COR-L47 (cell line): ENCODE measurements around the gene VDAC1.

Source experiments
- DNase-seq: peaks from one replicate; lab custom pipeline; 2025; lab: John Stamatoyannopoulos, UW

Gene VDAC1

DNA sequence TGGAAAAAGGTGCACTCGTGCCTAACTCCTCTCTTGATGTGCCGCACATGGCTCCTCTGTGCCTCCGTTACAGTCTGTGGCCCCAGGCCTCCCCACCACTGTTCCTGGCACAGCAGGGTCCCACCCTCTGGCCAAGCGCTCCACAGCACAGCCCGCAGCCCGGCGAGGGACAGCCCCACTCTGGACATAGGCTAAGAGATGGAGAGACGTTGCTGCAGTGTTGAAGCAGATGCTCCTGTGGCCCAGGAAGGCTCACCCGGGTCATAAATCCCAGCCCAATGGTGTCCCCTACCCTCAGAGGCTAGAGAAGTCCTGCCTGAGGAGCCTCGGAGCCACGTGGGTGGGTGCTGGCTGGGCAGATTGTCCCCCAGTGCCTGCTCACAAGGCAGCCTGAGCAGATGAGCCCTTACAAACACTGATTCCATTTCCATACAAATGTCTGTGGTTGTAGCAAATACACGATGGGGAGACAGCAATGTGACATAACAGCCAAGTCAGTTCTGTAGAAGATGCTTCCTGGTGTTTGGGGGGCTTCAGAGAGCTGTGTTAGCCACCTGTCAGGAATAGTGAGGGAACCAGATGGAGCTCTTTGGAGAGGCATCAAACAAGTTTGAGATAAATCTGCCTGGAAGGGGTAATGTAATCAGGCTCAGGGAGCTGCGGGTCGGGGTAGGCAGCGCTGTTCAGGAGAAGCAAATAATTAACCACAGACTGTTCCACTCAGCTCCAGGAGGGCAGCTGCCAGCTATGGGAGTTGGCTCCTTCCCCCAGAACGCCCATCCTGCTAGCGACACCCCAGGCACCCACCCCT is 78.1 kb downstream of the VDAC1 start:
- DNase-seq: peak; percentile 25

GRCh38 chr5:133925866-133926488 is 78.8 kb downstream of the VDAC1 start:
- DNase-seq: no peak

GRCh38 chr5:133925269-133925668 is 79.5 kb downstream of the VDAC1 start:
- DNase-seq: no peak

DNA sequence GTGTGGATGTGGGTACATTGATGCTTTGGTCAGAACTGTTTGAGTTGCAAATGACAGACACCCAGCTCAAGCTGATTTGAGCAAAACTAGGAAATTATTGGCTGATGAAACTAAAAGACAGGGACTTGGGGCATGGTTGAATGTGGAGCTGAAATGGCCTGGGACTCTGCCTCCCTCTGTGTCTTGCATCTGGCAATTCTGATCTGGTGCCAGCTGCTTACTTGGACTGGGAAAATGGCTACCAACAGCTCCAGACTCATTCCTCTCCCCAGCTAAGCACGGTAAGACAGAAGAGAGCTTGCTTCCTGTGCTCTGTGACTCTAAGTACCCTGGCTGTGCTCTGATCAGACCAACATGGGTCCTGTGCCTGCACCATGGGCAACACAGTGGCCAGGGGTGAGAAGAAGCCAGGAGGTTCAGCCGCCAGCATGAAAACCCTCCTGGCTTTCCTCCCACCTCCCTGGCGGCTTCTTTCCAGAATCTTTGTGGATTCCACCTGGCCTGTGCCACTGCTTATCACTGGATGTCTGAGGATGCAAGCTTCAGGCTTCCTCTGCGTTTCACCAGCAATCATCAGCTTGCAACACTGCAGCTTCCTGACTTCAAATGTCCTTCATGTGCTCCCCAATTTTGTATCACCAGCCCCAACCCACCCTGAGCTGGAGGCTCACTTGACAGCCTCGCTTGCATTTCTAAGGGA is 80.4 kb downstream of the VDAC1 start:
- peak; percentile 40 for DNase-seq

- DNase-seq: peak; percentile 66
Measured at GRCh38 chr5:133921979-133922378, 82.8 kb downstream of the VDAC1 start.
